ENCODE measurements around the gene NR3C2. TPM values are rescaled to one million over a fixed set of nuclear protein-coding genes. Genes with fewer than 3 reads are reported as not detected.

The NR3C2 gene
- total RNA-seq, 1 donor from 2014 or later, result 24.7 TPM

- DNase-seq (no peak), ATAC-seq (ENCODE audit: poor library complexity) (no peak)
- intact Hi-C loops (cut with DNase I), result no loop called here
These were observed 365.2 kb downstream of the NR3C2 start for GRCh38 chr4:148076964-148077363.

GRCh38 chr4:148075438-148075837 lies 366.8 kb downstream of the NR3C2 start:
- intact Hi-C loops (cut with DNase I), result no loop called here
- ATAC-seq (ENCODE audit: poor library complexity) (no peak), DNase-seq (no peak)

GRCh38 chr4:148074462-148074861 lies 367.8 kb downstream of the NR3C2 start:
- DNase-seq (no peak), ATAC-seq (ENCODE audit: poor library complexity) (peak; percentile 6)
- intact Hi-C loops (cut with DNase I), result no loop called here

- DNase-seq (no peak), ATAC-seq (ENCODE audit: poor library complexity) (no peak)
- intact Hi-C loops (cut with DNase I), result no loop called here
These were observed 368.9 kb downstream of the NR3C2 start for GRCh38 chr4:148073349-148073748.

DNA sequence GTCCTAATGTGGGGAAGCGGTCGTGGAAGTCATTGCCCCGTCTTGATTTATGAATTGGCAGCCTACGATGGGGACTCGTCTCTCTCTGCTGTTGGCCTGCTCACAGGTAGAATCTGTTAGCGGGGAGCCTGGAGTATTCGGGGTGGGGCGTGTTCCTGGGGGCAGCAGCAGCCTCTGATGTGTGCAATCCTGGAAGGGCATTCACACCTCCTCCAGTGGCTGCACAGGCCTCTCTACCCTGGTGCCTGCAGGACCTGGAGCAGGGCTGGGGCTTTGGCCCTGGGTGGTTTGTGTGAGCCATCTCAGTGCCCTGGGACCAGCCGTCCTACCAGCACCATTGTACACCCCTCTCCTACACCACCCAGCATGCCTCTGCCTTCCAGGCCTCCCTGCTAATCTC lies 369.4 kb downstream of the NR3C2 start:
- ATAC-seq (ENCODE audit: poor library complexity) (no peak), DNase-seq (no peak)

GRCh38 chr4:148071009-148071408 lies 371.2 kb downstream of the NR3C2 start:
- intact Hi-C loops (cut with DNase I), result no loop called here

More for the DNA sequence above, 369.4 kb downstream of the NR3C2 start:
- intact Hi-C loops (cut with DNase I), result no loop called here

GRCh38 chr4:148069895-148070178 lies 372.4 kb downstream of the NR3C2 start:
- intact Hi-C loops (cut with DNase I), result no loop called here
- no peak for DNase-seq
- peak; percentile 13 for ATAC-seq (ENCODE audit: poor library complexity)

More at GRCh38 chr4:148071009-148071408, 371.2 kb downstream of the NR3C2 start:
- ATAC-seq (ENCODE audit: poor library complexity) (no peak), DNase-seq (no peak)

DNA sequence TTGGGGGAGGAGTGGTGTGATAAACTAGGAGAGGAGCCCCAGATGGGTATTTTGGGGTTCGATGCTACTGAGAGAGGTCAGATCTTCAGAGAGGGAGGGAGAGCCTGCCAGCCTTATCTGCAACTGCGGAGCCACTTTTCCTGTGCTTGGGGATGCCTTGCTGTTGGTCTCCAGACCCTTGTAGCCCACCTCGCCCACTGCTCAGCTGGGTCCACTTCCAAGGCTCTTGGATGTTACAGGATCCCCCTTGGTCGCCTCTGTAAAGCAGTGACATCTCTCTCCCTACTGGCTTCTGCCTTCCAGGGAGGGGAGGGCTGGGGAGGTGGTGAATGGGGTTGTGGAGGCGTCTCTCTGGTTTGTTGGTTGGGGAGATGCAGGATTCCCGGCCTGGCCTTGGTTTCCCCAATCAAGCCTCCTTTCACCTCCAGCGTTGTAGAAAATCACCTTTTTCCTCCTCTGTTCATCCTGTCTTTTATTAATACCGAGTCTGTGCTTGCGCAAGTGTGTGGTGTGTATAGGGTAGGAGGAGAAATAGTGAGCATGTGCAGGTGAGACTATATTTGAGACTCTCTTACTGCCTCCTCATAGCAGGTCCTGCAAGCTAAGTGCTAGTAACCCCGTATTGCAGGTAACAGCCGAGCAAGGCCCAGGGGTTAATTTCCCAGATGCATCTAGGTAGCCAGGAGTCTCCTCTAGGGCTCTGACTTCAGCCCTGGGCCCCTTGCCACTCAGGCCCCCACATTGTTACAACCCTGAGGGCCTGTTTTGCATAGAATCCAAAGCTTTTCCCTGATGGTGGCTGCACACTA lies 372.9 kb downstream of the NR3C2 start:
- DNase-seq (no peak), ATAC-seq (ENCODE audit: poor library complexity) (no peak)
- intact Hi-C loops (cut with DNase I), result no loop called here

DNA sequence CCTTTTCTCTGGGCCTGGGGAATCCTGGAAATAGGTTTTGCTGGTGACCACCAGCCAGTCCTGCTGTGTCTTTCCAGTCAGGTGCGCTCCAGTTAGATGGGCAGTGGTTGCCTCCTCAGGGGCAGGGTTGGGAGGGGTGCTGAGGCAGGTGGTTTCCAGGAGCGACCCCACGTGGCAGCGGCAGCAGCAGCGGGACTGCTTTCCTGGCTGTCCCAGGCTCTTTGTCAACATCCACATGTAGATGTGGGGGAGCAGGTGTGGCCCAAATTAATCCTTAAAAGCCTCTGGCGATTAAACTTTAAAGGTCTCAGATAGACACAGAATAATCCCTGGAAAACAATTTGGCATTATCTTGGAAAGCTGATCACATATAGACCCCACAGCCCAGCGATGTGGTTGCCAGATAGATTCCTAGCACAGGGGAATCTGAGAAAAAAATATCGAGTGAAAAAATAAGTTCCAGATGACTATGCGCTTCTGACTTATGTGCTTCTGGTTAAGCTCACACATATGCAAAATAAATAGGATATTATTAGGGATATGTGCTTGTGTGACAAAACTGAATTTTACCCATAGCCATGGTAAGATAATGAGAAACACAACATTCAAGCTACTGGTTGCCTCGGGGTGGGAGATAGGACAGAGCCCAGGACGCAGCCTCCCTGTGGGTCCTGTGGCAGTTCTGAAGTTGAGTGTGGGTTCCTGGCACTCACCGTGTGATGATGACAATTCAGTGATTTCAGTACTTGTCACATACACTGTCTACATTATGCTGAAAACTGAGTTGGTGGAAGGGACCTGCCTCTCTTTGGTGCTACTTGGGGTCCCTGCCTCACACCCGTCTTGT lies 373.9 kb downstream of the NR3C2 start:
- intact Hi-C loops (cut with DNase I), result no loop called here

DNA sequence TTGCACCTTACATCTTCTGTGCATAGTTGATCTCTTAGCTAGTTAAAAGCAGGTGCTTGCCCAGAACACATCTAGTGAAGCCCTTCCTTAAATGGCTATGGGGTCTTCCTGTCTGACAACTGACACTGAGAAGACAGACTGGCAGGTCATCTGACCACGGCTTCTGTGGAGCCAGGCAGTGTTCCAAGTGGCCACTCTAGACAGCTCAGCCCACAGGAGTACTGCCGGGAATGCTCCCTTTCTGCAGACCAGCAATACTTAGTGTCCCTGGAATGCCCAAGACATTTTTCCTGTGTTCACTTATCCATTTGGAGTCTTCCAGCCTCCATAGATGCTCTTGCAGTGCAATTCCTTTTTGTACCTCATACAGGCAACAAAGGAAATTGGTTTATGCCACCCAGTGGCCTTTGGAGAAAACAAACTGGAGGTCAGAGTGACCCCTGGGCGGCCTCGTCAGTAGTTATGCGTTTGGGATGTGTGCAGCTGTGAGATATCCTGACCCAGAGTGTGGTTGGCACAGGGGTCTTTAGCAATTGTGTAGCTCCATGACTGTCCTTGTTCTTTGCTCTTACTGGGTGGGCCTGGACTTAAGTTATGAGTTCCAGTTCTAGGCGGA lies 374.8 kb downstream of the NR3C2 start:
- ATAC-seq (ENCODE audit: poor library complexity) (peak; percentile 34), DNase-seq (no peak)
- intact Hi-C loops (cut with DNase I), result no loop called here

More for the DNA sequence above, 373.9 kb downstream of the NR3C2 start:
- DNase-seq, result no peak
- peak; percentile 10 for ATAC-seq (ENCODE audit: poor library complexity)

GRCh38 chr4:148065075-148065474 lies 377.1 kb downstream of the NR3C2 start:
- intact Hi-C loops (cut with DNase I), result no loop called here
- no peak for ATAC-seq (ENCODE audit: poor library complexity)
- no peak for DNase-seq

- intact Hi-C loops (cut with DNase I), result no loop called here
- ATAC-seq (ENCODE audit: poor library complexity) (no peak), DNase-seq (no peak)
These were observed 377.8 kb downstream of the NR3C2 start for GRCh38 chr4:148064451-148064850.

DNA sequence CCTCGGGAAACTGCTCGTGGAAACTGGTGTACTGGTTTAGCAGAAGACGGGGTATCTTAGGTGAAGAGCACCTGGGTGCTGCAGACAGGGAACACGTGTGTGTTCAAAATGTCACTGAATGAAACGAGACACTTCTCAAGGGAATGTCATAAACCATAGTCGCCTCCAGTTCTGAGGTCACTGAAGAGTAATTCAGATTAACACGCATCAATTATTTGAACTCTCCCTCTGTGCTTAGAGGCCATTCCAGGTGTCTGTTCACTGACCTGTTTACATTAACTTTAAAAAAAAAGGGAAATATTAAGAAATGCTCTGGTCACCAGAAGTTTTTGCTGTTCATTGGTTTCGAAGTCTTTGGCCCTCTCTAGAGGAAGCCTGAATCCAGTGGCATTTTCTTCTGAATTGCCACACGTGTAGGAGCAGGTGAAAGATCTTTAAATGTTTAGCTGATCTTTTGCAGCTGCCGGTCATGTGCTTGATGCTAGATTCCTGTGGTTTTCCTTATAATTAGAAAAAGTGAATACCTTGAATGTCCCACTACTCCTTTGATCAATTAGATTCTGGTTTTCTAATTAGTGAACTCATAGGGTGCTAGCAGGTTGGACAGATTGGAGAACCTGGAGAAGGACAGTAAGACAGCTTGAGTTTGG lies 379.8 kb downstream of the NR3C2 start:
- no peak for ATAC-seq (ENCODE audit: poor library complexity)
- intact Hi-C loops (cut with DNase I), result no loop called here

DNA sequence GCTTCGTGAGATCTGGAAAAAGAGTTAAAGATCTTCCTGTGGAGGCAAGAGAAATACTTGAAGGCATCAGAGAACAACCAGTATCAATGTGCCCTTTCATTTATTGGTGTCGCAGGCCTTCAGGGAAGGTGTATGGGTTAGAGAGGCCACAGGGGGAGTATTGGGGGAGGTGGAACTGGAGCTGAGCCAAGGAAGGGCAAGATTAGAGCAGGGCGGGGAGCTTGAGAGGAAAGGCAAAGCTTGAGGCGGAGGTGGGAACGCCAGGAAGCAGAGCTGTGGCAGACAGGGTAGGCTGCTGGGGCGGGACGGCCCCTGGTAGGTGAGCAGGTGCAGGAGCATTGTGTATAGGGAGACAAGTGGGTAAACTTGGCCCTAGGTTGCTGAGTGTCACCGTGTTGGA lies 380.4 kb downstream of the NR3C2 start:
- ATAC-seq (ENCODE audit: poor library complexity) (peak; percentile 31), DNase-seq (no peak)
- intact Hi-C loops (cut with DNase I), result no loop called here

More for the DNA sequence above, 379.8 kb downstream of the NR3C2 start:
- no peak for DNase-seq

DNA sequence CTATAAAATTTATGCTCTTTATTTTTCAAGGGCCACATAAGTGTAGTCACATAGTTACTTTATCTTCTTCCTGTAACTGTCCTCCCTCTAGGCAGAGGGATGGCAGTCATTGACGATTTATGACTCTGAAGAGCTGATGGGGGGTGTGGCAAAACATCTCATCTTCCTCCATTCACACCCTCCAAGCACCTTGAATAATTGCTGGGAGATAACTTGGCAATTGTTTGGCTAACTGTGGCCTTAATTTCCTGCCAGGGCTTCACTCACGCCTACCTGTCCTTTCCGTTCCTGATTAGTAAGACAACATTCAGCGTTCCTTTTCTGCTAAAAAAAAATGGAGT lies 381.1 kb downstream of the NR3C2 start:
- intact Hi-C loops (cut with DNase I), result no loop called here
- ATAC-seq (ENCODE audit: poor library complexity), result no peak
- DNase-seq, result no peak

- DNase-seq, result no peak
- intact Hi-C loops (cut with DNase I), result no loop called here
- ATAC-seq (ENCODE audit: poor library complexity), result no peak
These were observed 381.7 kb downstream of the NR3C2 start for GRCh38 chr4:148060264-148061140.

DNA sequence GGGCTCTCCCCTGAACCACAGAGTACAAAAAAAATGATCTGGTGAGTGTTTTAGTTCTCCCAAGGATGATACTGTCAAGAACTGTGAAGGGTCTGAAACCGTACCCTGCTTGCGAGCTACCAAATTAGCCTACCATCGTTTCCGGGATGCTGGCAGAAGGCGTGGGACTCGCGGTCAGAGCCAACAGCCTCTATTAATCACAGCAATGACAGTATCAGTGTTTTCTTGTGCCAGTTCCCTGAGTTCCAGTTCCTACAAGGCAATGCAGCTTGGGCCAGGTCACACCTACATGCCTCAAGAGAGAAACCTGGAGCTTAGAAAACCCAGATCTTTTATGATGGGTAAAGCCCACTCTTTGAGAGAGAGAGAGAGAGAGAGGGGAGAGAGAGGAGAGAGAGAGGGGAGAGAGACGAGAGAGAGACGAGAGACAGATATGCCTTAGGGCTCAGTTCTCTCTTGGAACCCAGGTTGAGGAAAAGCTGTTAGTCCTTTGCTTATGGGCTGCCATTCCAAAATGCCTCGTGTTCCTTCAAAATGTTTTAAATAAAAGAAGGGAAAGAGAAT lies 382.5 kb downstream of the NR3C2 start:
- DNase-seq (peak; percentile 64), ATAC-seq (ENCODE audit: poor library complexity) (peak; percentile 65)
- intact Hi-C loops (cut with DNase I), result no loop called here
